ENCODE results near the gene TP63.

DNA sequence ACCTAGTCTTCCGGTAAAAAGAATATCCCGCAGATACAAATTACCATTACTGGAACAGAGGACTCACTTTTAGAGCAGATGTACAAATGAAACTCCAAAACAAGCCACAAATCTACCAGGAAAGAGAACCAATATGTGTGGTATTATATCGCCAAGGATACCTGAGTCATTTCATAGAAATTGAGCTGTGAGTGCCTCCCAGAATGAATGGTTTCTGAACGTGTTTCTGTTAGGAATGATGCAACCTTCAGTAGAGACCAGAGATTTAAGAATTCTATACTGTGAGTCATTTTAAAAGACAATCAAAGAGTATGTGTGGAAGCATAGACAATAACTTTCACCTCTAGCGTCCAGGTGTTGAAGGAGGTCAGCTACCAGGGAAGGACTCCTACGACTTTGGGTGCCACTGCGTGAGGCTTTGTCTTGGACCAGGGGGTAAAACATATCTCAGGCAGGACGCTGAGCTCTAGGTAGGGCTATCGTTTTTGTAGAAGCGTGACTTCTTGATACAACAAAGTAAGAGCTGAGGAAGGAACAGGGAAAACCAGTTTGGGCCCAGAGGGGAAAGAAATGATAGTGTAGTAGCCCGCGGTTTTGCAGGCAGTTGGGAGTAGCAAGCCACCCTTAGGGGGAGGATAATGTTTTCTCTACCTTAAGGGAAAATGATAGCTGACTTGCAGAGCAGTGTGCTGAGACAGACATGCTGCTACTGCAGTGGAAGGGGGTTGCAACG is 210.4 kb downstream of the TP63 start:
- TF ChIP-seq POLR2AphosphoS5 (IDR thresholded peaks at IDR 0.05; ENCODE audit: low read depth, low read length) = no peak
- no peak for TF ChIP-seq POLR2A (IDR thresholded peaks at IDR 0.05; ENCODE audit: low read depth, low read length)
- TF ChIP-seq TAF1 (IDR thresholded peaks at IDR 0.05; ENCODE audit: low read depth, low read length) = no peak
- no peak for TF ChIP-seq SPI1 (IDR thresholded peaks at IDR 0.05; ENCODE audit: low read depth, low read length)
- no peak for TF ChIP-seq POU2F2 (IDR thresholded peaks at IDR 0.05; ENCODE audit: low read depth, low read length)
- TF ChIP-seq PAX5 (IDR thresholded peaks at IDR 0.05; ENCODE audit: insufficient read depth, low read length, severe bottlenecking) = no peak

Data from GM12891 (cell line).